Karpas-422 (cell line): ENCODE measurements around the gene FER. TPM values are rescaled to one million over a fixed set of nuclear protein-coding genes. Genes with fewer than 3 reads are reported as not detected.
"Not testable (repeated sequence)": the region's sequence is repeated elsewhere in the genome, so short reads cannot be mapped to it uniquely, and the experiment has no call there.

Source experiments
- DNase-seq: peaks from one replicate; pipeline ENCODE4 v3.0.0-alpha.2; 2015
- H2AFZ ChIP-seq: fragments of 200-600 bp; sonication (generic); 2 replicates; pipeline ENCODE4 v1.6.1; 2014; ENCODE audit warnings: antibody characterized with exemption, low read length, mixed read lengths
- H3K27ac ChIP-seq: fragments of 200-600 bp; sonication (generic); 2 replicates; pipeline ENCODE4 v1.5.1; 2014; ENCODE audit warnings: mild to moderate bottlenecking, low read length, moderate library complexity
- H3K27me3 ChIP-seq: fragments of 200-600 bp; sonication (generic); 2 replicates; pipeline ENCODE4 v1.6.1; 2014; ENCODE audit warnings: low read length, mixed read lengths
- H3K36me3 ChIP-seq: fragments of 200-600 bp; sonication (generic); 2 replicates; pipeline ENCODE4 v1.6.1; 2014; ENCODE audit warnings: low read length, mixed read lengths; ENCODE audit not compliant: insufficient read depth
- H3K4me1 ChIP-seq: fragments of 200-600 bp; sonication (generic); 2 replicates; pipeline ENCODE4 v1.6.1; 2014; ENCODE audit warnings: mild to moderate bottlenecking, low read length, mixed read lengths
- H3K4me2 ChIP-seq: fragments of 200-600 bp; sonication (generic); 2 replicates; pipeline ENCODE4 v1.6.1; 2014; ENCODE audit warnings: low read length, low read depth, mild to moderate bottlenecking; ENCODE audit not compliant: poor library complexity, severe bottlenecking
- H3K4me3 ChIP-seq: fragments of 200-600 bp; sonication (generic); 2 replicates; pipeline ENCODE4 v1.5.1; 2014; ENCODE audit warnings: mild to moderate bottlenecking, antibody characterized with exemption, low read length, mixed read lengths
- H3K79me2 ChIP-seq: fragments of 200-600 bp; sonication (generic); 2 replicates; pipeline ENCODE4 v1.6.1; 2014; ENCODE audit warnings: mild to moderate bottlenecking, low read length, mixed read lengths
- H3K9ac ChIP-seq: fragments of 200-600 bp; sonication (generic); 2 replicates; pipeline ENCODE4 v1.6.0; 2014; ENCODE audit warnings: low read length
- H3K9me2 ChIP-seq: fragments of 200-600 bp; sonication (generic), shearing (Covaris generic); replicated peaks from 2 replicates; pipeline ENCODE4 v1.6.0; 2014; ENCODE audit warnings: mild to moderate bottlenecking, low read length, moderate library complexity; ENCODE audit not compliant: insufficient read depth
- H3K9me3 ChIP-seq: fragments of 300-700, 200-600 bp; sonication (generic); 2 replicates; pipeline ENCODE4 v1.6.1; 2014; ENCODE audit warnings: low read length, mixed read lengths
- H4K20me1 ChIP-seq: fragments of 200-600 bp; sonication (generic); 2 replicates; pipeline ENCODE4 v1.6.1; 2014; ENCODE audit warnings: mild to moderate bottlenecking, antibody characterized with exemption, low read length, low read depth; ENCODE audit not compliant: insufficient read depth
- total RNA-seq: library from RNA; depleted of rRNA; stranded (reverse); fragments of >200 nt; shearing (Covaris generic); gene quantifications from 2 replicates; pipeline ENCODE4 v1.2.3, GENCODE V29; 2014; ENCODE audit warnings: low replicate concordance

FER gene
- total RNA-seq, 1 experiment from 2014 or later, result 14.6 TPM

- H4K20me1 ChIP-seq, result no peaks in the 10 kb centered on the region
- H3K9ac ChIP-seq, result no peak overlapping the region
- H3K9me3 ChIP-seq, result no peaks in the 10 kb centered on the region
- no peaks in the 10 kb centered on the region for H3K27me3 ChIP-seq
- H2AFZ ChIP-seq, result no peak overlapping the region
- H3K4me3 ChIP-seq, result no peak overlapping the region
- no peak overlapping the region for H3K4me2 ChIP-seq
- H3K9me2 ChIP-seq, result no peaks in the 10 kb centered on the region
- DNase-seq, result no peak
- H3K36me3 ChIP-seq, result no peaks in the 10 kb centered on the region
- H3K4me1 ChIP-seq, result no peaks in the 10 kb centered on the region
- H3K27ac ChIP-seq, result no peak overlapping the region
- H3K79me2 ChIP-seq, result no peaks in the 10 kb centered on the region
Observed at GRCh38 chr5:108878756-108879155, 131.1 kb downstream of the FER start.

DNA sequence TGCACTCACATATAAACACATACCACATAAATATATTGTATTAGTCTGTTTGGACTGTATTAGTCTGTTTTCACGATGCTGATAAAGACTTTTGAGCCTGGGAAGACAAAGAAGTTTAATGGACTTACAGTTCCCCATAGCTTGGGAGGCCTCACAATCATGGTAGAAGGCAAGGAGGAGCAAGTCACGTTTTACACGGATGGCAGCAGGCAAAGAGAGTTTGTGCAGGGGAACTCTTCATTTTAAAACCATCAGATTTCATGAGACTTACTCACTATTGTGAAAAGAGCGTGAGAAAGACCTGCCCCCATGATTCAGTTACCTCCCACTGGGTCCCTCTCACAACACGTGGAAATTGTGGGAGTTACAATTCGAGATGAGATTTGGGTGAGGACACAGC, 133.4 kb downstream of the FER start:
- H3K4me3 ChIP-seq, result no peak overlapping the region
- no peak overlapping the region for H3K4me2 ChIP-seq
- H3K9ac ChIP-seq, result no peak overlapping the region
- no peaks in the 10 kb centered on the region for H3K27me3 ChIP-seq
- H3K36me3 ChIP-seq, result no peaks in the 10 kb centered on the region
- no peak overlapping the region for H3K27ac ChIP-seq
- no peak for DNase-seq
- no peaks in the 10 kb centered on the region for H3K9me3 ChIP-seq
- H3K9me2 ChIP-seq, result no peaks in the 10 kb centered on the region
- no peaks in the 10 kb centered on the region for H3K79me2 ChIP-seq
- no peaks in the 10 kb centered on the region for H3K4me1 ChIP-seq
- no peaks in the 10 kb centered on the region for H4K20me1 ChIP-seq
- no peak overlapping the region for H2AFZ ChIP-seq

DNA sequence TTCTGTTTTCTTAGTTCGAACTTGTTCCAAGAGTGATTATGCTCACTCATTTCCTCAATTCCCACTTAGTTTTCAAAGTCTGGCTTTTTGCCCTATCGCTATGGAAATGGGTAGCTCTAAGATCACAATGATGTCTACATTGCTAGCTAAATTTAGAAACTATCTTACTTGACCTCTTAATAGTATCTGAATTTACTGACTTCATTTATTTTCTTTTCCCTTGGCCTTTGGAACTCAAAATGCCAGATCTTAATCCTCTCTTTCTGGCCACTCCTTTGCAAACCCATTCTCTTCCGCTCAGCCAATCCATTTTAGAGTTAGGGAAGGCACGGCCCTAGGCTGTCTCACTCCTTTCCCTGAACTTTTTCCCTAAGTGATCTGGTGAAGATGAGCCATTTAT, 137.0 kb downstream of the FER start:
- no peak overlapping the region for H3K9ac ChIP-seq
- H3K27me3 ChIP-seq, result no peaks in the 10 kb centered on the region
- no peak overlapping the region for H3K4me2 ChIP-seq
- no peaks in the 10 kb centered on the region for H3K79me2 ChIP-seq
- no peaks in the 10 kb centered on the region for H3K36me3 ChIP-seq
- no peak overlapping the region for H3K4me3 ChIP-seq
- no peak for DNase-seq
- no peaks in the 10 kb centered on the region for H4K20me1 ChIP-seq
- no peak overlapping the region for H3K27ac ChIP-seq
- H3K9me2 ChIP-seq, result no peaks in the 10 kb centered on the region
- H3K9me3 ChIP-seq, result no peaks in the 10 kb centered on the region
- no peaks in the 10 kb centered on the region for H3K4me1 ChIP-seq
- no peak overlapping the region for H2AFZ ChIP-seq

- Histone ChIP-seq H3K79me2 (no peaks in the 10 kb centered on the region), H3K27me3 (no peaks in the 10 kb centered on the region), H2AFZ (no peak overlapping the region), H3K4me1 (no peaks in the 10 kb centered on the region), H3K9me2 (no peaks in the 10 kb centered on the region), H3K9me3 (no peaks in the 10 kb centered on the region), H3K36me3 (no peaks in the 10 kb centered on the region), H3K9ac (no peak overlapping the region), H4K20me1 (no peaks in the 10 kb centered on the region), H3K27ac (no peak overlapping the region), H3K4me3 (no peak overlapping the region), H3K4me2 (no peak overlapping the region)
- no peak for DNase-seq
Observed at GRCh38 chr5:108898257-108898656, 150.6 kb downstream of the FER start.

DNA sequence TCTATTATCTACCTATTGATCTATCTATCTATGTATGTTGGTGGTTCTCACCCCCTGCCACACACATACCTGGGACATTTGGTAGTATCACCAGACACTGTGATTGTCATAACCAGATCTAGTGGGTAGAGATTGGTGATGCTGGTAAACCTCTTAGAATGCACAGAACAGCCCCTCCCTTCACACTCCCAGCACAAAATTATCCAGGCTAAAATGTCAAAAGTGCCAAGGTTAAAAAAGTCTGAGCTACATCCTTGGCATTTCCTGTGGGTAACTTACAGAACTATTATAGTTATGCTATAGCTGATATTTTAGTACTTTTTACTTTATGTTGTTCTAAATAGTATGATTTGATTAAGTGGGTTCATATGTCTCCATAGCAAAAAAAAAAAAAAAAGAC, 151.0 kb downstream of the FER start:
- H3K4me2 ChIP-seq, result no peak overlapping the region
- no peak overlapping the region for H3K4me3 ChIP-seq
- no peaks in the 10 kb centered on the region for H3K27me3 ChIP-seq
- no peaks in the 10 kb centered on the region for H4K20me1 ChIP-seq
- no peak overlapping the region for H2AFZ ChIP-seq
- no peaks in the 10 kb centered on the region for H3K9me2 ChIP-seq
- no peak overlapping the region for H3K9ac ChIP-seq
- H3K9me3 ChIP-seq, result no peaks in the 10 kb centered on the region
- H3K4me1 ChIP-seq, result no peaks in the 10 kb centered on the region
- no peaks in the 10 kb centered on the region for H3K36me3 ChIP-seq
- H3K79me2 ChIP-seq, result no peaks in the 10 kb centered on the region
- H3K27ac ChIP-seq, result no peak overlapping the region
- no peak for DNase-seq

DNA sequence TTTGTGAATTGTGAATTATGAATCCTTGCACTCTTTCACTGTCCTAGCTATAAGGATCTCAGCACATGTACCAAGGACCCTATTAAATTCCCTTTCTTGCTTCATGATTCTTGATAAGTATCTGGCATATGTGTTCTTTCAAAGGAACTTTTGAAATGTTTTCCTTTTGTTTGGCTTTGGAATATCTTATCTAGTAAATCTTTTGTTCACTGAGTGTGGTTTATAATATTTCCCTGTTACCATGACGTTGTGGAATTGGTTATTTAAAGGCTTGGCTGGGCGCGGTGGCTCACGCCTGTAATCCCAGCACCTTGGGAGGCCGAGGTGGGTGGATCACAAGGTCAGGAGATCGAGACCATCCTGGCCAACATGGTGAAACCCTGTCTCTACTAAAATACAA, 151.5 kb downstream of the FER start:
- H3K4me3 ChIP-seq, H2AFZ ChIP-seq, H3K9me3 ChIP-seq, H4K20me1 ChIP-seq, H3K27ac ChIP-seq, H3K36me3 ChIP-seq, DNase-seq, H3K79me2 ChIP-seq, H3K27me3 ChIP-seq, H3K9me2 ChIP-seq, H3K4me1 ChIP-seq, H3K9ac ChIP-seq, H3K4me2 ChIP-seq: not testable (repeated sequence)

DNA sequence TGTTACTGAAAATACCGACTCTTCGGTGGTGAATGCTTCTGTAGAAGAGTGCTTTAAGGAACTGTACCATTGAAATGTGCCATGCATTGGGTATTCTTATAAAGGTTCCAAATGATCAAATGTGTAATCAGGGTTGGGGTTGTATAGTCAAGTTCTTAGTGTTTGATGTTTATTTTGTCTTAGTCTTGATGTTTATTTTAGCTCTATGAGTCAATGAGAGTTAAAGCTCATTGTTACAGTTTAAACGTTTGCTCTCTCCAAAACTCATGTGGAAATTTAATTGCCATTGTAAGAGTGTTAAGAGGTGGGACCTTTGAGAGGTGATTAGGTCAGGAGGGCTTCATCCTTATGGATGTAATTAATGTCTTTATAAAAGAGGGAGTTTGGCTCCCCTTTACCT, 153.0 kb downstream of the FER start:
- no peak for DNase-seq
- Histone ChIP-seq H2AFZ (no peak overlapping the region), H3K27me3 (no peaks in the 10 kb centered on the region), H3K4me1 (no peaks in the 10 kb centered on the region), H3K4me3 (no peak overlapping the region), H4K20me1 (no peaks in the 10 kb centered on the region), H3K79me2 (no peaks in the 10 kb centered on the region), H3K4me2 (no peak overlapping the region), H3K9me3 (no peaks in the 10 kb centered on the region), H3K9me2 (no peaks in the 10 kb centered on the region), H3K27ac (no peak overlapping the region), H3K9ac (no peak overlapping the region), H3K36me3 (no peaks in the 10 kb centered on the region)

GRCh38 chr5:108905805-108906204, 158.1 kb downstream of the FER start:
- Histone ChIP-seq H4K20me1 (no peaks in the 10 kb centered on the region), H2AFZ (no peak overlapping the region), H3K9me3 (no peaks in the 10 kb centered on the region), H3K79me2 (no peaks in the 10 kb centered on the region), H3K27me3 (no peaks in the 10 kb centered on the region), H3K27ac (no peak overlapping the region), H3K4me1 (no peaks in the 10 kb centered on the region), H3K4me3 (no peak overlapping the region), H3K9ac (no peak overlapping the region), H3K9me2 (no peaks in the 10 kb centered on the region), H3K36me3 (no peaks in the 10 kb centered on the region), H3K4me2 (no peak overlapping the region)
- DNase-seq, result no peak

GRCh38 chr5:108910627-108911026, 162.9 kb downstream of the FER start:
- no peaks in the 10 kb centered on the region for H4K20me1 ChIP-seq
- H3K27ac ChIP-seq, result no peak overlapping the region
- H2AFZ ChIP-seq, result no peak overlapping the region
- H3K27me3 ChIP-seq, result no peaks in the 10 kb centered on the region
- no peaks in the 10 kb centered on the region for H3K36me3 ChIP-seq
- H3K4me3 ChIP-seq, result no peak overlapping the region
- no peaks in the 10 kb centered on the region for H3K79me2 ChIP-seq
- H3K9me2 ChIP-seq, result no peaks in the 10 kb centered on the region
- no peak for DNase-seq
- no peak overlapping the region for H3K9ac ChIP-seq
- no peak overlapping the region for H3K4me2 ChIP-seq
- no peaks in the 10 kb centered on the region for H3K9me3 ChIP-seq
- H3K4me1 ChIP-seq, result no peaks in the 10 kb centered on the region
